ENCODE data around the gene COL18A1. TPM values are rescaled to one million over a fixed set of nuclear protein-coding genes. Genes with fewer than 3 reads are reported as not detected.

COL18A1 gene
- total and polyA plus RNA-seq, 9 of the 15 experiments (the other 6 are each of a cell fraction or from before 2014, with no cell fraction given): 0.14 to 16.4 (median 2.0) TPM

GRCh38 chr21:45388011-45388521 is 16.9 kb upstream of the COL18A1 start:
- DNase-seq (ENCODE audit: extremely low read depth in 1 of 4, low spot score in 3 of 4) (no peak), ATAC-seq (no peak), FAIRE-seq (no peak)
- WGBS (ENCODE audit: insufficient coverage, low coverage, missing lambda C conversion rate): 1% methylated on average over 7 of the region's 7 CpGs
- Histone ChIP-seq H3K9me3 (replicated peaks; ENCODE audit: control insufficient read depth, insufficient read depth, low read depth, low read length) (no peaks in the 10 kb centered on the region; the same call in 1 of the 2 replicates), H3K4me3 (no peak overlapping the region), H3K9ac (ENCODE audit: insufficient read depth in 1 of 2, low read depth in 2 of 2, low read length in 2 of 2) (no peak overlapping the region), H3K4me1 (replicated peaks in 1 of 2; ENCODE audit: control insufficient read depth in 2 of 2, insufficient read depth in 2 of 2, low read length in 2 of 2) (peaks cover 3 to 50% of the 10 kb centered on the region in 2 experiments; a peak in 4 of 5 replicates), H3K27ac (ENCODE audit: extremely low read depth, low read depth, low read length) (no peak overlapping the region), H4K20me1 (replicated peaks; ENCODE audit: control insufficient read depth, insufficient read depth, low read length) (peaks cover 29% of the 10 kb centered on the region), H3K9me1 (ENCODE audit: control insufficient read depth, insufficient read depth, low read length) (no peaks in the 10 kb centered on the region), H3K27me3 (ENCODE audit: control insufficient read depth in 2 of 2, insufficient read depth in 2 of 2, low read length in 2 of 2) (peaks cover 80 to 93% of the 10 kb centered on the region in 2 experiments), H3K79me2 (ENCODE audit: control insufficient read depth, insufficient read depth, low read length) (no peaks in the 10 kb centered on the region), H3K36me3 (ENCODE audit: control insufficient read depth, insufficient read depth, low read length) (no peaks in the 10 kb centered on the region), H2AFZ (ENCODE audit: low read depth, low read length) (no peak overlapping the region), H3K4me2 (ENCODE audit: insufficient read depth, low read length) (no peak overlapping the region)
- BruUV-seq (replicated peaks): no TSS peak
- intact Hi-C loops (cut with micrococcal nuclease): no loop called here
- ChIA-PET CTCF (ENCODE audit: low intra/inter-chr PET ratio) (interaction anchor here (0.7 kb wide), 1 partner anchor 247 kb away, joined by 3 read pairs; no protein-coding TSS in a partner anchor), POLR2A (interaction anchor here (1.0 kb wide), 1 partner anchor 9 kb away, joined by 4 read pairs; no protein-coding TSS in a partner anchor)
- in situ Hi-C loops (cut with MboI): no loop called here
- 0 out of 2 replicates have a peak, but pooled peaks have one; percentile 22 for TF ChIP-seq ZFX (CRISPR knock-in tag; IDR thresholded peaks at IDR 0.05)
- 0 out of 6 replicates have a peak, but pooled peaks of 1 of the 3 experiments have one; percentile 9 for TF ChIP-seq CTCF (IDR thresholded peaks at IDR 0.05 in 2 of 3, conservative IDR thresholded peaks at IDR 0.05 in 1 of 3; ENCODE audit: insufficient read depth in 2 of 3, low read depth in 1 of 3, low read length in 3 of 3)
- TF ChIP-seq ZNF512 (tag; IDR thresholded peaks at IDR 0.05): no peak
- TF ChIP-seq JUNB (CRISPR knock-in tag; conservative IDR thresholded peaks at IDR 0.05): no peak
- TF ChIP-seq REST (IDR thresholded peaks at IDR 0.05; ENCODE audit: borderline replicate concordance): peak; percentile 40; the same call in 1 of the 2 replicates
- no peak for TF ChIP-seq REST (CRISPR knock-in tag; IDR thresholded peaks at IDR 0.05; ENCODE audit: low read depth)
